ENCODE measurements around the gene AATF.

Gene AATF

GRCh38 chr17:37094391-37094790, 145.6 kb downstream of the AATF start:
- Mint-ChIP-seq H3K27ac (no peak overlapping the region), H3K4me1 (ENCODE audit: low read depth) (peaks cover 26% of the 10 kb centered on the region), H3K36me3 (peaks cover 13% of the 10 kb centered on the region), H3K9me3 (ENCODE audit: low read depth) (no peaks in the 10 kb centered on the region), H3K4me3 (no peak overlapping the region), H3K27me3 (no peaks in the 10 kb centered on the region)

DNA sequence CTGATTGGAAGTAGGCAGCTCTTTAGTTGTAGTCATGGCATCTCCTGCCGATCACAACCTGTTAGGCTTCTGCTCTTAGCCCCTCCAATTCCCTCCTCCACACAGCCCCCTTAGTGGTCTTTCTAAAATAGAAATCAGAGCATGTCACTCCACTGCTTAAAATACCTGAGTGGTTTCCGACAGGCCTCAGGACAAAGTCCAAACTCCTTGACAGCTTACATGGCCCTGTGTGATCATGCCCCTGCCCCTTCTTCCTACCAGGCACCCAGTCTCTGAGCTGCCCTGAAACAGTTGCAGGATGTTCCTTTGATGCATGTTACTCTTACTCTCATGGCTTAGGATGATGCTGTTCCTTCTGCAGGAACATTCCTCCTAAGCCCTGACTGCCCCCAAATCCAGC, 147.3 kb downstream of the AATF start:
- peaks cover 10% of the 10 kb centered on the region for H3K4me1 Mint-ChIP-seq (ENCODE audit: low read depth)
- peaks cover 13% of the 10 kb centered on the region for H3K36me3 Mint-ChIP-seq
- no peaks in the 10 kb centered on the region for H3K9me3 Mint-ChIP-seq (ENCODE audit: low read depth)
- H3K27me3 Mint-ChIP-seq: no peaks in the 10 kb centered on the region
- H3K27ac Mint-ChIP-seq: no peak overlapping the region
- H3K4me3 Mint-ChIP-seq: no peak overlapping the region

DNA sequence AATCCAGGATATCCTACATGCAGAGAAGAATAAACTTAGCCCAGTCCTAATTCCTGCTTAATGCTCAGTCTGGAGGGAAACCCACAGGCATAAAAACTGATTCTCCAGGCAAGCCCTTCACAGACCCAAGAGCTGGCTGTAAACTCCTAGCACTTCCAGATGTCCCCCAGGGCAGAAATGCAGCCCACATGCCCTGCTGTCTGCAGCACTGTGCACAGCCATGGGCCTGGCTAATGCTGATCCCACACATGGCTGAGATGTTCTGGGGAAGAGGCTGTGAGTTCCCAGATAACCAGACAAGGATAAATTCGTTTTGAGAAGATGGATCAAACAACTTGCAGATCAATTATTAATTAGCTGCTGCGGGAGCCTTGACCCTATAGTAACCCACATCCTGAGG, 148.4 kb downstream of the AATF start:
- H3K9me3 Mint-ChIP-seq (ENCODE audit: low read depth): no peaks in the 10 kb centered on the region
- H3K27ac Mint-ChIP-seq: no peak overlapping the region
- peaks cover 16% of the 10 kb centered on the region for H3K36me3 Mint-ChIP-seq
- H3K4me1 Mint-ChIP-seq (ENCODE audit: low read depth): peaks cover 5% of the 10 kb centered on the region
- H3K27me3 Mint-ChIP-seq: no peaks in the 10 kb centered on the region
- no peak overlapping the region for H3K4me3 Mint-ChIP-seq

DNA sequence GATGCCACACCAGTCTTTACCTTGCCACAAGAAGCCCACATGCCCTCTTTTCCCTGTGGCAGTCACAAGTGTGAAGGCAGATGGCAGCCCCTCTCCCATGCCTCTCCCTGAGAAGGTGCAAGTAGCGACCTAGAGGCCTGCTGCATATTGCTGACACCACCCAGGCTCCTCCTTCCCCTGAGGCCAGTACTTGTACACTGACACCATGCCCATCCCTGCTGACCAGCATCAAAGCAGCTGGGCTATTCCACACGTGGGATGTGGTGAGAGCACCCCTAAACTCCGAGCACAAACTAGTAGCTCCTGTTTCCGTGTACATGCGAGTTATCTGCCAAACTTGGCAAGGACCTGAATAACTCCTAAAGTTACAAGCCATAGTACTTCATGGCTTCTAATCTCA, 149.4 kb downstream of the AATF start:
- H3K4me1 Mint-ChIP-seq (ENCODE audit: low read depth): peaks cover 2% of the 10 kb centered on the region
- no peak overlapping the region for H3K27ac Mint-ChIP-seq
- H3K4me3 Mint-ChIP-seq: no peak overlapping the region
- peaks cover 16% of the 10 kb centered on the region for H3K36me3 Mint-ChIP-seq
- no peaks in the 10 kb centered on the region for H3K27me3 Mint-ChIP-seq
- H3K9me3 Mint-ChIP-seq (ENCODE audit: low read depth): no peaks in the 10 kb centered on the region

- Mint-ChIP-seq H3K9me3 (ENCODE audit: low read depth) (no peaks in the 10 kb centered on the region), H3K27me3 (no peaks in the 10 kb centered on the region), H3K27ac (no peak overlapping the region), H3K36me3 (peaks cover 15% of the 10 kb centered on the region), H3K4me3 (no peak overlapping the region), H3K4me1 (ENCODE audit: low read depth) (peaks cover 2% of the 10 kb centered on the region)
Observed at GRCh38 chr17:37098910-37099664, 150.3 kb downstream of the AATF start.

- Mint-ChIP-seq H3K4me3 (no peak overlapping the region), H3K27ac (no peak overlapping the region), H3K36me3 (peaks cover 9% of the 10 kb centered on the region), H3K9me3 (ENCODE audit: low read depth) (no peaks in the 10 kb centered on the region), H3K4me1 (ENCODE audit: low read depth) (no peaks in the 10 kb centered on the region), H3K27me3 (no peaks in the 10 kb centered on the region)
Observed at GRCh38 chr17:37100231-37100630, 151.5 kb downstream of the AATF start.

- Mint-ChIP-seq H3K27ac (no peak overlapping the region), H3K9me3 (ENCODE audit: low read depth) (no peaks in the 10 kb centered on the region)
Observed at GRCh38 chr17:37101306-37101705, 152.6 kb downstream of the AATF start.

GRCh38 chr17:37103231-37103630, 154.5 kb downstream of the AATF start:
- Mint-ChIP-seq H3K9me3 (ENCODE audit: low read depth) (no peaks in the 10 kb centered on the region), H3K36me3 (peaks cover 5% of the 10 kb centered on the region), H3K4me3 (no peak overlapping the region), H3K4me1 (ENCODE audit: low read depth) (no peaks in the 10 kb centered on the region), H3K27me3 (no peaks in the 10 kb centered on the region), H3K27ac (no peak overlapping the region)

More at GRCh38 chr17:37101306-37101705, 152.6 kb downstream of the AATF start:
- Mint-ChIP-seq H3K36me3 (peaks cover 7% of the 10 kb centered on the region), H3K27me3 (no peaks in the 10 kb centered on the region), H3K4me3 (no peak overlapping the region), H3K4me1 (ENCODE audit: low read depth) (no peaks in the 10 kb centered on the region)

- Mint-ChIP-seq H3K27ac (no peak overlapping the region), H3K36me3 (peaks cover 10% of the 10 kb centered on the region), H3K4me1 (ENCODE audit: low read depth) (no peaks in the 10 kb centered on the region), H3K4me3 (no peak overlapping the region), H3K27me3 (no peaks in the 10 kb centered on the region), H3K9me3 (ENCODE audit: low read depth) (no peaks in the 10 kb centered on the region)
Observed at GRCh38 chr17:37106049-37106448, 157.3 kb downstream of the AATF start.

All from activated naive CD8-positive, alpha-beta T cell (primary cell).